Measurements from ENCODE around the gene TRIP12.

Gene TRIP12

DNA sequence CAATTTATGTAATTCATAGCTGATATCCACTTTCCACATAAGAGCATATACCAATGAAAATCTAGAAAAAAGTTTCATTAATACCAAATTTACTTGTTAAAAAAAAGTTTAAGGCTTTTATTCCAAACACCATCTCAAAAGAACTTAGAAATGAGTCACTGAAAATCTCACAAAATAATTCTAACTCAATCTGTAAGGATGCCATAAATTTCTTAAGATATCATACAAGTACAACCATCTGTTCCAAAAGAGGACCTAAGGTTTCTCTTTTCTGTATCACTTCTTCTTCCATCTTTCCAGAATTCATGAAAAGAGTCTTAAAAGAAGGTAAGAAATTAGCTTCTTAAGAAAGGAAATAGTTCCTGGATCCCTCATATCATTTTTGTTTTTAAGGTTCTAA lies 60.4 kb downstream of the TRIP12 start:
- peaks cover 23% of the 10 kb centered on the region for H3K36me3 ChIP-seq
- no peak overlapping the region for H3K4me3 ChIP-seq (ENCODE audit: low read depth in 1 of 2, low read length in 1 of 2)
- TF ChIP-seq, protein P1, sequence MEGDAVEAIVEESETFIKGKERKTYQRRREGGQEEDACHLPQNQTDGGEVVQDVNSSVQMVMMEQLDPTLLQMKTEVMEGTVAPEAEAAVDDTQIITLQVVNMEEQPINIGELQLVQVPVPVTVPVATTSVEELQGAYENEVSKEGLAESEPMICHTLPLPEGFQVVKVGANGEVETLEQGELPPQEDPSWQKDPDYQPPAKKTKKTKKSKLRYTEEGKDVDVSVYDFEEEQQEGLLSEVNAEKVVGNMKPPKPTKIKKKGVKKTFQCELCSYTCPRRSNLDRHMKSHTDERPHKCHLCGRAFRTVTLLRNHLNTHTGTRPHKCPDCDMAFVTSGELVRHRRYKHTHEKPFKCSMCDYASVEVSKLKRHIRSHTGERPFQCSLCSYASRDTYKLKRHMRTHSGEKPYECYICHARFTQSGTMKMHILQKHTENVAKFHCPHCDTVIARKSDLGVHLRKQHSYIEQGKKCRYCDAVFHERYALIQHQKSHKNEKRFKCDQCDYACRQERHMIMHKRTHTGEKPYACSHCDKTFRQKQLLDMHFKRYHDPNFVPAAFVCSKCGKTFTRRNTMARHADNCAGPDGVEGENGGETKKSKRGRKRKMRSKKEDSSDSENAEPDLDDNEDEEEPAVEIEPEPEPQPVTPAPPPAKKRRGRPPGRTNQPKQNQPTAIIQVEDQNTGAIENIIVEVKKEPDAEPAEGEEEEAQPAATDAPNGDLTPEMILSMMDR (IDR thresholded peaks at IDR 0.05): no peak

DNA sequence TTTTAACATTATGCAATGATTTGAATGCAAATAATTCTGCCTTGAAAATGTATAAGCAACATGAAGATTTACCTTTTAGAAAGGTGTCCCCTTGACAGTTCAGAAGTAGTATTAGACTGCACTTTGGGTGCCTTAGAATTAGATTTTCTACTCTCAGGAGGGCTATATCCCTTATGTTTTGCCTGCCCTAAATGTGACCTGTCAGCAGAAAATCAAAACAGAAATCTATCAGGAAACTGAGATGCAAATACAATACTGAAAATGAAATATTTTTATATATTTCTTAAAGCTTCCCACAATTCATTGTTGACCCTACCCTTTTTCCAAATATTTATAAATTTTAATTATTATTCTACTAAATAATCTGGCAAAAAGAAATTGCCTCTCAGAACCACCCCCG lies 61.5 kb downstream of the TRIP12 start:
- Histone ChIP-seq H3K9me3 (no peaks in the 10 kb centered on the region), H3K27me3 (no peaks in the 10 kb centered on the region), H3K4me3 (ENCODE audit: low read depth in 1 of 2, low read length in 1 of 2) (no peak overlapping the region), H3K36me3 (peaks cover 23% of the 10 kb centered on the region), H3K27ac (no peak overlapping the region), H3K4me1 (ENCODE audit: control insufficient read depth in 1 of 2, insufficient read depth in 1 of 2, low read depth in 1 of 2, low read length in 1 of 2) (peaks cover 15 to 19% of the 10 kb centered on the region in 2 experiments)
- TF ChIP-seq, protein P1 (IDR thresholded peaks at IDR 0.05): no peak

More for the DNA sequence above, 60.4 kb downstream of the TRIP12 start:
- peaks cover 16 to 24% of the 10 kb centered on the region in 2 experiments for H3K4me1 ChIP-seq (ENCODE audit: control insufficient read depth in 1 of 2, insufficient read depth in 1 of 2, low read depth in 1 of 2, low read length in 1 of 2)
- H3K9me3 ChIP-seq: no peaks in the 10 kb centered on the region
- no peaks in the 10 kb centered on the region for H3K27me3 ChIP-seq
- no peak overlapping the region for H3K27ac ChIP-seq

DNA sequence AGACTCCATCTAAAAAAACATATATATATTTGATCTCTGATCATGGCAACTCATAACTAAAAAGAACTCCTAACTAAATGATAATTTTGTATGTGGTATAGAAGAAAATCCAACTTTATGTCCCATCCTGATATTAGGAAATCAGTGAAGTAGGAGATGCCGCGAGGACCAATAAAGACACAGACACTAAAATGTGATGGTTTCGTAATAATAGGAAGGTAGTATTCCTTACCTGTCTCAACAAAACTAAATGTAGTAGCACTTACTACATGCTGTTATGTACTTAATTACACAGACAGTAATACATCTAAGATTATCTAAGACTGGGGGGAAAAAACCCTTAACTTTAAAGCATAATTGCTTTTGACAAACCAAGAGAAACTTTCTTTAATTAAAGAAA lies 63.5 kb downstream of the TRIP12 start:
- H3K27me3 ChIP-seq: no peaks in the 10 kb centered on the region
- H3K27ac ChIP-seq: no peak overlapping the region
- no peaks in the 10 kb centered on the region for H3K4me1 ChIP-seq (ENCODE audit: control insufficient read depth in 1 of 2, insufficient read depth in 1 of 2, low read depth in 1 of 2, low read length in 1 of 2)
- H3K4me3 ChIP-seq (ENCODE audit: low read depth in 1 of 2, low read length in 1 of 2): no peak overlapping the region
- H3K9me3 ChIP-seq: no peaks in the 10 kb centered on the region
- TF ChIP-seq, protein P1 (IDR thresholded peaks at IDR 0.05): no peak
- peaks cover 23% of the 10 kb centered on the region for H3K36me3 ChIP-seq

DNA sequence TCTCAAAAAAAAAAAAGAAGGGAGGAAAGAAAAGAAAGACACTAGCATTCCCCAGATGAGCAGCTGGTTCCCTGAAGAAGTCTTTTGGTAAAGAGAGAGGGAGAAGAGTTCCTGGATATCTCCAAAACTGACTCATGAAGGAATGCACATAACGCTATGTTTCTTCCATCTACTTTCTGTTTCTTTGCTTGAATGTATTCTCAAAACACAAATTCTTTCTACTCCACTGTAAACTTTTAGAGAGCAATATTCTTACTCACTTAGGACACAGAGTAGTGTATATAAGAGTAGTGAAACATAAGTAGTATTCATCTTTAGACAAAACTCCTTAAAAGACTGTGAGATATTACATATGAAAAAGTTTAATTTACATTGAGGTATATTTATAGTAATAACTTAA lies 64.2 kb downstream of the TRIP12 start:
- TF ChIP-seq, protein P1 (IDR thresholded peaks at IDR 0.05): no peak
- Histone ChIP-seq H3K36me3 (peaks cover 23% of the 10 kb centered on the region), H3K9me3 (no peaks in the 10 kb centered on the region), H3K27ac (no peak overlapping the region), H3K4me3 (ENCODE audit: low read depth in 1 of 2, low read length in 1 of 2) (no peak overlapping the region), H3K4me1 (ENCODE audit: control insufficient read depth in 1 of 2, insufficient read depth in 1 of 2, low read depth in 1 of 2, low read length in 1 of 2) (peaks cover 2 to 4% of the 10 kb centered on the region in 2 experiments), H3K27me3 (no peaks in the 10 kb centered on the region)

DNA sequence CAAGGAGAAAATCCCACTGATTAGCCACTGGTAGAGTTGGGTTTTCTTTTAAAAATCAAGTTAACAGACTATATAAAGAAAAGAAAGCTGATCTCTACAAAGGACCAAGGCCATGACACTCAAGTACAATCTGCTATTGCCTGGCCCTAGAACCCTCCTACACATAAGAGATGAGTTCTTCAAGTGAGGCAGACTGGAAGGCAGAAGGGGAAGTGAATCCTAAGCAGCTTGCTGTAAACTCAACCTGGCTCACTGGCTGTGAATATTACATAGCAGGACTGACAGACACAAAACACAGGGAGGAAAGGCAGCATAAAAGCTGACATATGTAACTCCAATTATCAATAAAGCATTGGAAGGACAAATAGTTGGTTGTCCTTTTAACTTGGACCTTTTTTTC lies 65.4 kb downstream of the TRIP12 start:
- H3K36me3 ChIP-seq: peaks cover 27% of the 10 kb centered on the region

More for the DNA sequence above, 65.4 kb downstream of the TRIP12 start:
- Histone ChIP-seq H3K4me3 (ENCODE audit: low read depth in 1 of 2, low read length in 1 of 2) (no peak overlapping the region), H3K4me1 (ENCODE audit: control insufficient read depth in 1 of 2, insufficient read depth in 1 of 2, low read depth in 1 of 2, low read length in 1 of 2) (peaks cover 5 to 12% of the 10 kb centered on the region in 2 experiments), H3K27me3 (no peaks in the 10 kb centered on the region), H3K27ac (peak overlapping the region; percentile 34), H3K9me3 (no peaks in the 10 kb centered on the region)
- TF ChIP-seq, protein P1 (IDR thresholded peaks at IDR 0.05): no peak

All from neutrophil (primary cell).